ENCODE data around the gene DUSP3. TPM values are rescaled to one million over a fixed set of nuclear protein-coding genes. Genes with fewer than 3 reads are reported as not detected.

Gene DUSP3
- total and polyA plus RNA-seq, 11 donors = 208 to 363 (median 267) TPM

DNA sequence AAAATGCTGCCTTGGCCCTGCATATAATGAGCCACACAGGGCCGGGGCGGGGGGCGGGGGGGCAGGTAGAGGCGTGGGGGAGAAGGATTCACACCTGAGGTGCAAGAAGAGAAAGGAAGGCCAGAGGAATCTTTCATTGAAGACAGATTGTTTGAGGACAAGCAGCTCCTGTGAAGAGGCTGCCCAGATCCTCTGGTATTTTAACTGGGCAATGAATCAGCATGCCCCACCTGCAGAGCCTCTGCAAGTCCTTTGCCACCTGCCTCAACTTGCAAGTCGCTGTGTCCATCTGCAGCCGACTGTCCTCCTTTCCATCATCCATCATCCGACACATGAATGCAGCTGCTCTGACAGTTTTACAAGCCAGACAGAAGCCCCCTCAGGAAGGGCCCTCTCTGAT is 18.9 kb downstream of the DUSP3 start:
- intact Hi-C loops (cut with DNase I) = loop anchor here (1.0 to 10.0 kb wide), 5 partner anchors 64 to 185 kb away; no protein-coding TSS in a partner anchor
- H3K27ac ChIP-seq = no peak overlapping the region
- 60 to 71% (median 70%) methylated on average over 7 of the region's 7 CpGs for WGBS, 4 donors

DNA sequence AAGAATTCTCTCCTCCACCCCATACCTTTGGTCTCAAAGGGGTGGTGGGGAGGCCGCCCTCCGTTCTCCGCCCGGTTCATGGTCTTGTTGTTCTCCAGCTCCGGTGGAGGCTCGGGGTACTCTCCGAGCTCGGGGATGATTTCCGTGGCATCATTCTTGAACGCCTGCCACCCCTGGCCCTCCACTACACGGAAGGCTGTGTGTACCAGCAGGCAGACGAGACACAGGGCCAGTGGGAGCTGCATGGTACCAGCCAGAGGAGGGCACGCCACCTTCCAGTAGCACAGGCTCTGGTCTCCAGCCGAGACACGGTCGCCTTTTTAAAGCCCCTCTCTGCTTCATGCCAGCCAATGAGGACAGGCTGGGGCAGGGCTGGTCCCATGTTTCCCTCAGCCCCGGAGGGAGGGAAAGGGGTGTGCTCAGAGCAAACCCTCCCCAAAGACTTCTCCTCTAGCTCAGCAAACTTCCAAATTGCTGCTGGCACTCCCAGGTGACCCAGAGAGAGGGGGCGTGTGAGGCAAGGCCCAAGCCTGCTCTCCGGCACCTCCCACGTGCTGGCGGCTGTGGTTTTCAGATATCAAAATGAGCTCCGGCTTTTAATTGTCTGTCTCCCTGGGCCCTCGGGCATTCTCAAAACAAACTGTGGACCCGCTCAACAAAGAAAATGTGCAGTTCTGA is 20.1 kb downstream of the DUSP3 start, which contains the start of gene SOST:
SOST (minus strand) TSS at position 295 of the 678 bp plus-strand sequence; CDS start at position 245, 50 bp downstream.
- Histone ChIP-seq H3K4me1 (peaks cover 0 to 18% (median 10%) of the 10 kb centered on the region in 12 donors), H3K36me3 (no peaks in the 10 kb centered on the region), H3K9me3 (no peaks in the 10 kb centered on the region), H3K4me3 (no peak within 1 kb of the TSS), H3K27ac (no peak within 1 kb of the TSS), H3K27me3 (peaks cover 0 to 36% (median 17%) of the 10 kb centered on the region in 9 donors)
- TF ChIP-seq POLR2A (IDR thresholded peaks at IDR 0.05) (no peak), CTCF (IDR thresholded peaks at IDR 0.05) (no peak)
- DNase-seq = no peak
- ATAC-seq = no peak
- WGBS, 4 donors = 89 to 93% (median 92%) methylated on average over 18 to 24 of the region's 24 CpGs
- intact Hi-C loops (cut with DNase I) = loop anchor here in 3 of 10 donors (1.0 to 10.0 kb wide), 3 partner anchors 62 to 184 kb away; no protein-coding TSS in a partner anchor

More for the DNA sequence above, 18.9 kb downstream of the DUSP3 start:
- ATAC-seq = no peak
- Histone ChIP-seq H3K9me3 (no peaks in the 10 kb centered on the region), H3K27me3 (peaks cover 0 to 36% (median 14%) of the 10 kb centered on the region in 9 donors), H3K4me3 (no peak overlapping the region), H3K36me3 (peaks cover 0 to 4% (median 0%) of the 10 kb centered on the region in 9 donors), H3K4me1 (peaks cover 0 to 21% (median 9%) of the 10 kb centered on the region in 12 donors)
- DNase-seq = no peak
- no peak for TF ChIP-seq CTCF (IDR thresholded peaks at IDR 0.05)
- TF ChIP-seq POLR2A (IDR thresholded peaks at IDR 0.05) = no peak

DNA sequence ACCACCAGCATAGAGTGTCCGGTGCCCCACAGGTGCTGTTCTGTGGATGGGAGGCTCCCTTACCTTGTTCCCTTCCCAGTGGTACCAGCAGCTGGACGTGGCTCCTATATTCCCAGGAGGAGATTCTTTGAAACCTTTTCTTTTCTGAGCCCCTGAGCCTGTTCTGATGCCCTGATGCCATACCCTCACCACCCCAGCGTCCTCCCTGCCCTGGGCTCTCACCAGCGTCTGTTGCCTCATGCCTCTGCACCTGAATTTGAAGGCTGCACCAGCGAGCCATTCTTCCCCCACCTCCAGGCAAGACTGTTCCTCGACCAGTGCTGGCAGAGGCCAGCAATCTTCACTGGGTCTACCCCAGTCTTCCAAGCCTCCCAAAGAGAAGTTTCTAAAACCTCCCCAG is 20.7 kb downstream of the DUSP3 start:
- peaks cover 0 to 18% (median 10%) of the 10 kb centered on the region in 12 donors for H3K4me1 ChIP-seq
- intact Hi-C loops (cut with DNase I) = loop anchor here in 3 of 10 donors (5.0 to 10.0 kb wide), 2 partner anchors 181 to 183 kb away; no protein-coding TSS in a partner anchor
- WGBS, 4 donors = 85 to 90% (median 89%) methylated on average over 6 of the region's 6 CpGs
- no peak overlapping the region for H3K4me3 ChIP-seq
- H3K36me3 ChIP-seq = no peaks in the 10 kb centered on the region
- no peak for ATAC-seq
- TF ChIP-seq POLR2A (IDR thresholded peaks at IDR 0.05) = no peak
- TF ChIP-seq CTCF (IDR thresholded peaks at IDR 0.05) = no peak
- no peak for DNase-seq
- peaks cover 0 to 36% (median 17%) of the 10 kb centered on the region in 9 donors for H3K27me3 ChIP-seq
- no peaks in the 10 kb centered on the region for H3K9me3 ChIP-seq
- no peak overlapping the region for H3K27ac ChIP-seq

DNA sequence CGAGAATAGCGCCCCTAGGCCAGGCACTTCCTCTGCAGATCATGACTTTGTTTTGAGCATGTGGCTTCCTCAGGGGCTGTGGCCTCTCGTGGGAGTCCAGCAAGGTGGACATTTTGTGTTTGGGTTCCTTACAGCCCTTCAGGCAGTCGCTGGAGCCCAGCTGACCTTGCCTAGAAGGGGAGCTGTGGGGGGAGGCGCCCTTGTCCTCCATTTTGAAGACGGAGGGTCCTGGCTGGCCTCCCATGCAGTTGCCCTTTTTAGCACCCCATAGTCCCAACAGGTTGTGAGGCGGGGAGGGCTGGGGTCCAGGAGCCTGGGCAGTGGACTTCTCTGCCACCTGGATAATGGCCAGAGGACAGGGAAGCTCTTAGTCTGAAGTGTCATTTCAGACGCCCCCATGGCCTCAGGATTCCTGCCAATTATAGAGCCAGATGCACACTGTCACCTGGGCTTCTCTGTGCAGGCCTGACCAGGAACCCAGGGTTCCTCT is 21.6 kb downstream of the DUSP3 start:
- ATAC-seq (no peak), DNase-seq (no peak)
- no peak overlapping the region for H3K4me3 ChIP-seq
- TF ChIP-seq CTCF (IDR thresholded peaks at IDR 0.05) (no peak), POLR2A (IDR thresholded peaks at IDR 0.05) (no peak)
- H3K27ac ChIP-seq = no peak overlapping the region
- peaks cover 0 to 36% (median 17%) of the 10 kb centered on the region in 9 donors for H3K27me3 ChIP-seq
- peaks cover 0 to 18% (median 10%) of the 10 kb centered on the region in 12 donors for H3K4me1 ChIP-seq
- intact Hi-C loops (cut with DNase I) = loop anchor here in 3 of 10 donors (5.0 to 10.0 kb wide), 2 partner anchors 180 to 182 kb away; no protein-coding TSS in a partner anchor
- 82 to 89% (median 88%) methylated on average over 6 to 8 of the region's 8 CpGs for WGBS, 4 donors
- no peaks in the 10 kb centered on the region for H3K9me3 ChIP-seq
- H3K36me3 ChIP-seq = no peaks in the 10 kb centered on the region

Measured in heart left ventricle (tissue), 16 donors.